Inferior parietal cortex (tissue), 1 donor: Measurements from ENCODE around the gene SERPINA3.
"Not testable (repeated sequence)": the region's sequence is repeated elsewhere in the genome, so short reads cannot be mapped to it uniquely, and the experiment has no call there.

Experiments used
- DNase-seq: peaks from one replicate; pipeline ENCODE4 v3.0.0-alpha.2; 2016; ENCODE audit errors: extremely low spot score

Gene SERPINA3

DNA sequence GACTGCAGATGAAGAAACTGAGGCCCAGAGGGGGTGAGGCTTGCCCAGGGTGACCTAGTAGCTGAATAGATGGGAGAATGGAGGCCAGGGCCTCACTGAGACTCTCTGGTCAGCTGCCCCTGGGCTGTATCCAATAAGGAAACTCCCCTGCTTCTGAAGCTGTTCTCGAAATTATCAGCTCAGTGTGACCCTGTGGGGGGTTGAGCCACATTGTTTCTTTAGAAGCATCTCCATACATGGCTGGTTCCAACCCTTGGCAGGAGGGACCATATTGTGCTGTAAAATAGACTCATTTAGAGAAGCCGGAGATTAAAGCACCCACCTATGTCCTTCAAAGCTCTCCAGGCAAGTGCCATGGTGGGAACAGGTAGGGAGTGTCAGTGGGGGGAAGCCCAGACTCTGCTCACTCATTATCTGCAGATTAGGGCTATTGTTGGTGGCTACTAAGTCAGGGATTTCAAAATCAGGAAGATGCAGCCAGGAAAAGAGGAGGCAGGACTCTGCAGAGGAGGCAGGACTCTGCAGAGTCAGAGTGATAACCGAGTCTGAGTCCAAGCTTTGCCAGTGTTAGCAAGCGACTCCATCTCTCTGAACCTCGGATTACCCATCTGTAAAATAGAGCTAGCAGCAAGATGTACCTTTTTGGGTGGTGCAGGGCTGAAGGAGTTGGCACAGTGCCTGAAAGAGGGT is 27.5 kb upstream of the SERPINA3 start:
- no peak for DNase-seq

DNA sequence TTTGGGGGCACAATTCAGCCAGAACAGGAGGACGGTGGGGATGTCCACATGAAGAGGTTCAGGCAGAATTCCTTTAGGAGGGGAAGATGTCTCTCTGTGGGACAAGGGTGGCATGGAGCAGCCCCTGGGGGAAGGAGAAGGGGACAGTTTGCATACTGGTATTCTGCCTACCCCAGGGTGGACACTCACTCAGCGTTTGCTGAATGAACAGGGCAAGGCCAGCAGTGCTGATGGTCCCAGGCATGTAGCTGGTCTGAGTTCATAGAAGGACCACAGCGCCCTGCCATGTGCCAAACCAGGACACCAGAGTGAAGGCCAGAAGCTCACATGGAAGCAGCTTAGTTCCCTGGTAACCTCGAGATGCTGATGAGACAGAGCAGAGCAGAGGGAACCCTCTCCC is 25.6 kb upstream of the SERPINA3 start:
- DNase-seq: no peak

DNA sequence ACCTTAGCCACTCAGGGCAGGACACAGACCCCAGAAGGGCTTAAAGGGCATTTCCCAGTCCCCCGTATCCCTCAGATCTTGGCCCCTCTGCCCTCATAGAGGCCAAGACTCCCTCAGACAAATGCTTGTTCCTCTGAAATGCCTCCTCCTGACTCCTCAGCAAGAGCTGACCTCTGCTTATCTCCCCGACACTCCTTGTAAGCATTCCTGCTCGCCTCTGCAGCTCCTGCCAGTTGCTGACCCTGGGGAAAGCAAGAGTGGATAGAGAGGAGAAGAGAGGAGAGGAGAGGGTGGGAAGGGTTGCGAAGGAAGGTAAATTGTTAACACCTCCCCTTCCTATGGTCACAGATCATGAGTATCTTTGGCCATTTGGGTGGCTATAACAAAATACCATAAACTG is 23.9 kb upstream of the SERPINA3 start:
- no peak for DNase-seq

DNA sequence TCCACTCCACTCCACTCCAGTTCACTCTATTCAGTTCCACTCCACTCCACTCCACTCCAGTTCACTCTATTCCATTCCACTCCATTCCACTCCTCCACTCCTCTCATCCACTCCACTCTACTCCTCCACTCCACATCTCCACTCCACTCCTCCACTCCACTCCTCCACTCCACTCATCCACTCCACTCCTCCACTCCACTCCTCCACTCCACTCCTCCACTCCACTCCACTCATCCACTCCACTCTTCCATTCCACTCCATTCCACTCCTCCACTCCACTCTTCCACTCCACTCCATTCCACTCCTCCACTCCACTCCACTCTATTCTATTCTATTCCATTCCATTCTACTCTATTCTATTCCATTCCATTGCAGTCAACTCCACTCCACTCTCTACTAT is 21.1 kb upstream of the SERPINA3 start:
- no peak for DNase-seq

DNA sequence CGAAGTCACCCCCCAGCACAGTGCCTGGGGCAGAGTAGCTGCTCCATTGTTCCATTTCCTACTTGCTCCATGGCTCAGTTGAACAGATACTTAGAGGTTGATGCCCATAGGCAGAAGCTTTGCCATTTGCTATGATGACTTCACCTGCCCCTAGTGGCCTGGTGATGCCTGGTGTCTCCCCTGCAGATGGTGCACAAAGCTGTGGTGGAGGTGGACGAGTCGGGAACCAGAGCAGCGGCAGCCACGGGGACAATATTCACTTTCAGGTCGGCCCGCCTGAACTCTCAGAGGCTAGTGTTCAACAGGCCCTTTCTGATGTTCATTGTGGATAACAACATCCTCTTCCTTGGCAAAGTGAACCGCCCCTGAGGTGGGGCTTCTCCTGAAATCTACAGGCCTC is 20.3 kb upstream of the SERPINA3 start:
- DNase-seq: no peak

DNA sequence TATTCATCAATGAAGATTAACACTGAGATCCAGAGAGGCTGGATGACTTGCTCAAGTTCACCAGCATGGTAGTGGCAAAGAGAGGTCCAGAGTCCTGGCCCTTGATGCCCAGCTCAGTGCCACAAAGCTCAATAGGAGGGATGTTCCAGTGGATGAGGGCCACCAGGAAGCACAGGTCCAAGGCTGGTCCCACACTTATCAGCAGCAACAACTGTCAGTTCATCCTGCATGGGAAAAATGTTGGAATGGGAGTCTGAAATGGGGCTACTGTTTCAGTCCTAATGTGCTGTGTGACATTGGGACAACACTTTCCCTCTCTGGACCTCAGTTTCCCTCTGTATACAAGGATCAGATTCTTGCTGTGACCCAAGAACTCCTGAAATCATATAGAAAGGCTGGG is 19.7 kb upstream of the SERPINA3 start:
- no peak for DNase-seq

DNA sequence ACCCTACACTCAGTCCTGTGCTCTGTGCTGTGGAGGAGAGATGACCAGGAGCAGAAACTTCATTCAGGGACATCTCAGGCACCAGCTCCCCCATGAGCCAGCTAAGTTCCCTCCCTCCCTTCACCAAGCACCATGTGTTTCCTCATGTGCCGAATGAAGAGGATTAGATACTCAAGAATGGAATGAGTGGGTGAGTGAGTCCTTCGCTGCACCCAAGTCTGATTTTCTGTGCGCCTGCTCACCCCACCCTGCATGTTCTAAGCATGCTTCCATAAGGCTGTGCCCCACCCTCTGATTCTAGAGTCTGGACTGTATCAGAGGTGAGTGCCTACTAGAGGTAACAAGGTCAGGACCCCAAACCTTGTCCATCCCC is 18.8 kb upstream of the SERPINA3 start:
- no peak for DNase-seq

DNA sequence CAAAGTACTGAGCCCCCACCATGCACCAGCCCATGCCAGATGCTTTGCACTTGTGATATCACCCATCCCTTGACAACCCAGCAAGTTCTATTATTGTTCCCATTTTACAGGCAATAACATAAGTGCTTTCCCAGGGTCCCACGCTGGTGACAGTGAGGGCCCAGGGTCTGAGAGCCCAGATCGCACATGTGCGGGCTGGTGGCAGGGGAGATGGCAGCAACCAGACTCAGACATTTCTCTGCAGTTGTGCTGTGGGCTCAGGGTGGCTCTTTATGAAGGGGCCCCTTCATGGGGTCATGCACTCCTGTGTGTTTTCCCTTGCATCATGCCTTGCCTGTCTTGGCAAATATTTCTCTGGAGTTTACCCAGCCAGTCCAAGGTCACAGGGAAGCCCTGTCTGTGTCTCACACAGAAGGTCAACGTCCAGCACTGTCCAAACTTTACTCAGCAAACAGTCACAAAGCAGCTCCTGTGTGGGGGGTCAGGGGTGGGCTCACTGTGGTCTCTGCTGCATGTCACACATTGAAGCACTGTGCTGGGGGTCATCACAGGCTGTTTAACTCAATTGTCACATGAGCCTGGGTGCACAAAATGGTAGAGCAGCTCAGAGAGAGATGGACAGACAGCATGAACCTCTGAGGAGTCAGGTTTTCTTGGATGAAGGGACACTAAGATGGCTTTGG is 18.3 kb upstream of the SERPINA3 start:
- DNase-seq: no peak

DNA sequence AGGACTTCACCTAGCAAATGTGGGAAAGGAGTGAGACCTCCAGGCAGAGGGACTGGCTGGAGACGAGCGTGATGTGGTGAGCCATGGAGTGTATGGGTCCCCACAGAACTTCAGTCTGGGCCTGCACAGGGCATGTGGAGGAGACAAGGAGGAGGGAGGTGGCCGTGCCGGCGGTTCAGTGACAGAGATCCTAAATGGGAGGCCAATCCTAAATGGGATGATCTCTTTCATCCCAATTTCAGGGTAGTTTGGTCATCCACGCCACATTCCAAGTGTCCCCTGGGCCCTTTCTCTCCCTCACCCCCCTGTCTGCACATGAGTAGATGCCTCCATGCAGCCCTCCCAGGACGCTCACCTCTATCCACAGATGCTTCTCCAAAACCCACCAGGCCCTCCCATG is 17.8 kb upstream of the SERPINA3 start:
- DNase-seq: no peak

DNA sequence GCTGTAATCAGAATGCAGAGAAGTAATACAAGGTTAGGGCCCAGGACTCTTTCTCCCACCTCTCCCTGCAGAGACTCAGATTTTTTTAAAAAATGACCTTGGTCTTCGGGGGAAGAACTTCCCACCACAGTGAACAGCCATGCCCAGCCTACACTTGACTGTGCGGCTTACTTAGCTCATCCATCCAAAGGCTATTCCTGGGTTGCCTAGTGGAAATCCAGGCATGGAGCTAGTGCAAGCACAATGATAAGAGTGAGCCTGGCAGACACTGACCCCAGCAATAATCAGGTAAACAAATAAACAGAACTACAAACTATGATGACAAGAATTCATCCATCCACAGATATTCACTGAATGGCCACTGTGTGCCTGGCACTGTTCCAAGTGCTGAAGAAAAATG is 16.3 kb upstream of the SERPINA3 start:
- DNase-seq: no peak

DNA sequence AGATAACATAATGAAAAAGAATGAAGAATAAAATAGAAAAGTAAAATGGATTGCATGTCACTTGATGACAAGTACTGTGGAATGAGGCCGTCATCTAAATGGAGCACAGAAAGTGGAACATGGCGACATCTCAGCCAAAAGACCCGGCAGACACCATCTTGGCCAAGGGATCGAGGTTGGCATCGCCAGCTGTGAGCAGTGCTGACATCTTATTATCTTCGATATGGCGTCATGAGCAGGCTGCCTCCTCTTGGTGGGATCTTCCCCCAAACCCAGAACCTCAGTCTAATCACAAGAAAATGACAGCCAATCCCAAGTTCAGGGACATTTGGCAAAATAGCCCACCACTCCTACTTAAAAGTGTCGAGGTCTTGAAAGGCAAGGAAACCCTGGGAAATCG is 15.8 kb upstream of the SERPINA3 start:
- DNase-seq: no peak

DNA sequence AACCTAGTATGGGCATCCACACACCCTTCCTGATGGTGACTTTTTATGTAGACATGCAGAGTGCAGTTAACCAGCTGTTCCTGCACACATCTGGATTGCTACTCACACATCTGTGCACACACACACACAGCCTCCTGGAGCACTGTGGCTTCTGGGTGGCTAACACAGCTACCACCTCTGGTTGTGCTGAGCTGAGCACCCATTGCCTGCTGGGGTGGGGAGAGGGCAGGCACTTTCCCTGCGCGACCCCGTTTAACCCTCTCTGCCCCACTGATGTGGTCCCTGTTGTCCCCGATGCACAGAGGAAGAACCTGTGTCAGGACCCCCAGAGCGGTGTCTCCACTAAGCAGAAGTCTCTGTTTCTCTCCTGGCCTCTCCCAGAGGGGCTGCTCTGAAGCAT is 14.4 kb upstream of the SERPINA3 start:
- no peak for DNase-seq

DNA sequence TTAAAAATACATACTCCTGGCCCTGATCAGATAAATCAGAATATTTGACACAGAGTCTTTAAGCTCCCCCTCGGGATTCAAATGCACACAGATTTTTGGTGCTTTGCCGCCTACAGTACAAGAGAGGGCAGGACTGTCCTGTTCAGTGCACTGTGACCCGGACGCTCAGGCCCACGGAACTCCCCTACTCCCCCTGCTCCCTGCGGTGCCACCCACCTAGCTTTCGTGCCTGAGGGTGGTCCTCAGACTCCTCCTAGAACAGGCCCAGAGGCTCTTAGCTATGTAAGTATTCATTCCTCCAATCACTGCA is 13.7 kb upstream of the SERPINA3 start:
- no peak for DNase-seq

DNA sequence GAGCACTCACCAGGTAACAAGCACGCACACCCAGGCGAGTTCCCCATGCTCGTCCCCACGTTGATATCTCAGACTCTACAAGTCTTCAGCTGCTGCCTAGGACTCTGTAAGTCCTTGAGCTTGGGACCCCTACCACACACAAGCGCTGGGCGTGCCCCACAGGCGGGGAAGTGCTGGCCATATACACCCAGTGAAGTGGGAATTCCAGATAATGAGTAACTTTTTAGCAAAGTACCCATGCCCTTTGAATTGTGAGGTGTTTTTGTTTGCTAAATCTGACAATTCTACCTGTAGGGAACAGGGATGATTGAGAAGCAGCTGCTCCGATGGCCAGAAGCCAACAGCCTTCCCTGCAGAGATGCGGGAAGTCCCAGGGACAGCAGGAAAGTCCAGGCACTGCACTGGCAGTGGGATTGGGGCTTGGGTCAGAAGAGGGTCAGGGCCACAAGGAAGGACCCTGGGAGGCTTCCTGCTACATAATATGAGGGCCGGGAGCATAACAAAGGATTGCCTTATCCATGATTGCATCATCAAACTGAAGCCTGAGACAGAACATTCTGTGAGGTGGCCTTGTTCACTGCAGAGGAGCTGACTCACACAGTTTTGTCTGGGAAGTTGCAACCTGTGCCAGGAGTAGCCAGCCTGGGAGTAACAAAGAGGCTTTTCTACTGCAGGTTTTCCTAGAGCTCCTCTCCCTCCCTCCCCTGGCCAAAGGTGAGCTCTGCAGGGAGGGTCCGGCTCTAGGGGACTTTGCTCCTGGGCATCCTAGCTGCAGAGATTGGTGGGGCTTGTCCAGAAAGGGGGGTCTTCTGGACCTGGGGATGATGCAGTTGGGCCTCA is 13.2 kb upstream of the SERPINA3 start:
- DNase-seq: peak; percentile 74

DNA sequence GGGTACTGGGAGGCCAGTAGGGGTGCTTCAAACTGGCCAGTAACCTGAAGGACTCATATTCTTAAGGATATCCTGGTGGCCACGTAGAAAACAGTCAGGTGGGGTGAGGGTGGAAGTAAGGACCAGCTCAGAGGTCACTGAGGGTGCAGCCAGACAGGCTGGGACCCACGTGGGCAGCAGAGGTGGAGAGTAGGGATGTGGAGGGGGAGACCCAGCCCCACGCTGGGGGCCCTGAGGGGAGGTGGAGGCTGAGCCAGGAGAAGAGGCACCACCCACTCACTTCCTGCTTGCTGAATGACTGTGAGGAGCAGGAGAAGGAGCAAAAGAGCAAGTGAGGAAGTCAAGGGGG is 12.6 kb upstream of the SERPINA3 start:
- no peak for DNase-seq

DNA sequence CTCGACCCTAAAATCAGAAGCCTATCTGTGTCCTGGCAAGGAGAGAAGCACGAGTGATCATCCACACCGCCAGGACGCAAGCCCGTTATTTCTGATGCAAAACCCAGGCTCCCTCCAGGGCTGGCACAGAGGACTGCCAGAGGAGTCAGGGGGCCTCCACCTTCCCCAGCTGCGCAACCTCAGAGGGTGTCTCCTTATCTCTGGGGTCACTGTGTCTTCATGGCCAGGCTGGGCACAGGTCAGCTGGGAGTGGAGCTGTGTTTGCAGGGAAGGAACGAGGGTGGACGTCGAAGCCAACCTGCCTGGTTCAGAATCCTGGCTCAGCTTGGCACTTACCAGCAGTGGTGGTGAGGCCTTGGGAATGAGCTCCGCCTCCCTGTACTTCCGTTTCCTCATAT is 12.0 kb upstream of the SERPINA3 start:
- no peak for DNase-seq

DNA sequence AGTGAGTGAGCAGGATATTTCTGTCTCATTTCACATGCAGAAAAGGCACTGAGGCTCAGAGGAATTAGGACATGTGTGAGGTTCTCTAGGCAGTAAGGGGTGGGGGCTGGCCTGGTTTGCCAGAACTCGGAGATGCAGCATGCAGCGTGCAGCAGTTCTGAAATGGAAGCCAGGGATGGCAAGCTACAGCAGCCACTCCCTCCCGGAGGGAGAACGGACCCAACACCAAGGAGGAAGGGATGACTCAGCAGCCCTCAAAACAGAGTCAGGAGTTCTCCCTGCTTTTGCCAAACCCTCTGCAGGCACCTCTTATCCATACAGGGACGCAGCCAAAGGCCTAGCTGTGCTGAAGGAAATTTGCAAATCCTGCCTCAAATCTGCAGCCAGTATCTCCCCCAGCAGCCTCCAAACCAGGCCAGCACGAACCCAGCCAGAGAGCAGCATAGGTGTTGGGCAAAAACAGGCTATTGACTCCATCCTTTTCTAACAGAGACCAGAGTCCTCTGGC is 10.3 kb upstream of the SERPINA3 start:
- peak; percentile 58 for DNase-seq

DNA sequence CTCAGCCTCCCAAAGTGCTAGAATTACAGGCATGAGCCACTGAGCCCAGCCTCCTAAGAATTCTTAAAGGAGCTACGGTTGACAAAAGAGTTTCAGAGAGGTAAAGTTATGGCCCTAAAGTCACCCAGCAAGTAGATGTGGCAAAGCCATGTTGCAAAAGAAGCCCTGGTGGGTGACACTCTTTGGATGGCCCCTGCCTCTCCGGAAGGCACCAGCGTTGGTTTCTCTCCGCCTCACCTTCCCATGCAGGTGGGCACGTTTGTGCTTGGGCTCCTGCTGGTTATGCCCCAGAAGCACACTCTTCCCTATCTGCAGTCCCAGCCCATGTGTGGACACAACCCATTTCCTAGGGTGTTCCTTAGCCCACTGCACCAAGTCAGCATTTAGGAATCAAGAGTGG is 9.5 kb upstream of the SERPINA3 start:
- no peak for DNase-seq

DNA sequence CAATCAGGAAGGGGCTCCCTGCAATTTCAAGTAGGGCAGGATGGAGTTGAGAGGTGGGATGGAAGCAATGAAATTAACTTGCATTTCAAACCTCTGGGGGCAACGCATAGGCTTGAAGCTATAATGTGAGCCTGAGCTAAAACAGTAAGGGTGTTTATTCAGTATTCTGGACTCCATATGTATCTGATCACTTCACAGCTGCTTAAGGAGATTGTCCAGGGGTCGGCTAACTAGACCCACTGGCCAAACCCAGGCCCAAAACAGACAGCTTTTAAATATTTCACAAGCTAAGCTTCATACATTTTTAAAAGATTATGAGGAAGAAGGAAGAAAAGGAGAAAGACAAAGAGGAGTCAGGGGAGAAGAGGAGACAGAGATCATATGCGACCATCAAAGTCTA is 6.8 kb upstream of the SERPINA3 start:
- no peak for DNase-seq

DNA sequence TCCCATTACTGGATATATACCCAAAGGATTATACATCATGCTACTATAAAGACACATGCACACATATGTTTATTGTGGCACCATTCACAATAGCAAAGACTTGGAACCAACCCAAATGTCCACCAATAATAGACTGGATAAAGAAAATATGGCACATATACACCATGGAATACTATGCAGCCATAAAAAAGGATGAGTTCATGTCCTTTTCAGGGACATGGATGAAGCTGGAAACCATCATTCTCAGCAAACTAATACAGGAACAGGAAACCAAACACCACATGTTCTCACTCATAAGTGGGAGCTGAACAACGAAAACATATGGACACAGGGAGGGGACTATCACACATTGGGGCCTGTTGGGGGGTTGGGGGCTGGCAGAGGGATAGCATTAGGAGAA is 3.2 kb upstream of the SERPINA3 start:
- DNase-seq: not testable (repeated sequence)

DNA sequence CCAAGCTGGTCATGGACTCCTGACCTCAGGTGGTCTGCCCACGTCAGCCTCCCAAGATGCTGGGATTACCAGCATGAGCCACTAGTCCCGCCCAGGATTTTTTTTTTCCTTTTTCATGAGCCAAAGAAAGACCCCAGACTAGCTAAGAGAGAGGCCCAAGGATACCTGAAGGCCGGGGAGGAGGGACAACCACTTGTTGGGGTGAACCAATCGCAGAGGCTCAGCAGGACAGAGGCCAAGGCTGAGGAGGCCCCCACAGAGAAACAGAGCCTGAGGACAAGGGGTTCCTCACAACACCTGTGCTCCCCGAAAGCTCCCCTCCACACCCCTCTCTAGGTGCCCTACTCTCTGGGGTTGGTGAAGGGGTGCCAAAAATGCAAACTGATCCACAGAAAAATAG is 1.0 kb upstream of the SERPINA3 start:
- no peak for DNase-seq

DNA sequence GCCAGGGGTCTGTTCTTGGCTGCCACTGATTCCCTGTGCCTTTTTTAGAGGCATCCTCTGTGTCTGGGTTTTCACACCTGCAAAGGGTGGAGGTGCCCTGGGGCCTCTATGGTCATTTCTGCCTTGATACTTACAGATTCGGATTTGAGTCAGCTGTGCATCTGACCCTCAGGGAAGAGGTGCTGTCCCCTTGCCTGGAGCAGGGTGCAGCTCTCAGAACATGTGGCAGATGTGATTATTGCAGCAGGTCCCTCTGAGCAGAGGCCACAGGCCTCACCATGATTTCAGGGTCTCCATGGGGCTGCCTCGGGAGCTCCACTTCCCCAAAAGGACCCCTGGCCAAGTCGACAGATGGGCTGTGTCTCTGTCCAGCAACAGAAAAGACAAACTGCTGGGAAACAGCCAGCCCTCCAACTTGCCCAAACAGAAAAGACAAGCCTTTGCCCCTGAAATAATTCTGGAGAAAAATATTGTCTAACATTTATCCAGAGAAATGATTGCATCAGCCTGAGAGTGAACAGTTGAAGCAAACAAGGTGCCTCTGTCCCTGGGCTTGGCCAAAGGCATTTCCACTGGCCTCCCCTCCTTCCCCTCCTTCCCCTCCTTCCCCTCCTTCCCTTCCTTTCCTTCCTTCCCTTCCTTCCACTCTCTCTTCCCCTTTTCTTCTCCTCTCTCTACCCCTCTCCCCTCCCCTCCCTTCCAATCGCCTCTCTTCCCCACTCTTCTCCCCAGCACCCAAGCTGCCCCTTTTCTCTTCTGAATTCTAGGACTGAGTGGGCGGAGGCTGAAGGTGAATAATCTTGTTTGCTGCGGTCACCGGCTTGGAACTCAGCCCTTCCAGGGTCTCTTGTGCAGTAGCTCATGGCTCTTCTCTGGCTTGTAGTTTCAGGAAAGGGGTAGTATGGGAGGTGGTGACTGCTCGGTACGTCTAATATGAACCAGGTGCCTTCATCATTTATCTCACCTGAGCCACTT is 676 bp downstream of the SERPINA3 start:
- no peak for DNase-seq
